Measurements from ENCODE around the gene PTCRA.
A peak's percentile ranks its signal among the peaks of the same experiment; 100 is the strongest.
"Not testable (repeated sequence)": the region's sequence is repeated elsewhere in the genome, so short reads cannot be mapped to it uniquely, and the experiment has no call there.

Gene PTCRA

GRCh38 chr6:42902429-42903263 is 13.2 kb upstream of the PTCRA start:
- not testable (repeated sequence) for DNase-seq (ENCODE audit: low read depth)

- DNase-seq (ENCODE audit: low read depth): no peak
Observed at GRCh38 chr6:42904467-42904866, 11.4 kb upstream of the PTCRA start.

GRCh38 chr6:42907336-42907735 is 8.5 kb upstream of the PTCRA start:
- DNase-seq (ENCODE audit: low read depth): no peak

GRCh38 chr6:42909835-42910234 is 6.0 kb upstream of the PTCRA start:
- DNase-seq (ENCODE audit: low read depth): no peak

- DNase-seq (ENCODE audit: low read depth): no peak
Observed at GRCh38 chr6:42911171-42912021, 4.5 kb upstream of the PTCRA start.

GRCh38 chr6:42914546-42914945 is 1.3 kb upstream of the PTCRA start:
- DNase-seq (ENCODE audit: low read depth): no peak

- DNase-seq (ENCODE audit: low read depth): no peak
Observed at GRCh38 chr6:42916288-42916687, 435 bp downstream of the PTCRA start.

- no peak for DNase-seq (ENCODE audit: low read depth)
Observed at GRCh38 chr6:42921801-42922200, 5.9 kb downstream of the PTCRA start.

GRCh38 chr6:42923666-42924065 is 7.8 kb downstream of the PTCRA start:
- no peak for DNase-seq (ENCODE audit: low read depth)

- DNase-seq (ENCODE audit: low read depth): no peak
Observed at GRCh38 chr6:42925248-42925857, 9.5 kb downstream of the PTCRA start.

- DNase-seq (ENCODE audit: low read depth): peak; percentile 93
Observed at GRCh38 chr6:42928986-42929820, 13.3 kb downstream of the PTCRA start, which contains the start of gene CNPY3. CNPY3 (plus strand) TSS chr6:42929480; CDS start chr6:42929571, 91 bp downstream.

GRCh38 chr6:42929821-42930360 is 14.0 kb downstream of the PTCRA start:
- peak; percentile 47 for DNase-seq (ENCODE audit: low read depth)

GRCh38 chr6:42932412-42932811 is 16.6 kb downstream of the PTCRA start:
- no peak for DNase-seq (ENCODE audit: low read depth)

- DNase-seq (ENCODE audit: low read depth): no peak
Observed at GRCh38 chr6:42933205-42933604, 17.4 kb downstream of the PTCRA start.

GRCh38 chr6:42935322-42935721 is 19.5 kb downstream of the PTCRA start:
- no peak for DNase-seq (ENCODE audit: low read depth)

GRCh38 chr6:42936398-42936797 is 20.5 kb downstream of the PTCRA start:
- DNase-seq (ENCODE audit: low read depth): no peak

- DNase-seq (ENCODE audit: low read depth): no peak
Observed at GRCh38 chr6:42937548-42938427, 21.9 kb downstream of the PTCRA start.

GRCh38 chr6:42938428-42938796 is 22.6 kb downstream of the PTCRA start:
- DNase-seq (ENCODE audit: low read depth): no peak

- DNase-seq (ENCODE audit: low read depth): no peak
Observed at GRCh38 chr6:42938987-42939809, 23.3 kb downstream of the PTCRA start.

- no peak for DNase-seq (ENCODE audit: low read depth)
Observed at GRCh38 chr6:42939810-42940167, 23.9 kb downstream of the PTCRA start.
